Measurements from ENCODE around the gene CT47C1. TPM values are rescaled to one million over a fixed set of nuclear protein-coding genes. Genes with fewer than 3 reads are reported as not detected.
"Not testable (repeated sequence)": the region's sequence is repeated elsewhere in the genome, so short reads cannot be mapped to it uniquely, and the experiment has no call there.

CT47C1 gene
- not detected in 2 replicates for total RNA-seq

- Mint-ChIP-seq H3K4me1 (ENCODE audit: low read depth) (no peaks in the 10 kb centered on the region), H3K36me3 (ENCODE audit: low read depth) (no peaks in the 10 kb centered on the region), H3K27ac (no peak within 1 kb of the TSS), H3K9me3 (no peaks in the 10 kb centered on the region), H3K4me3 (ENCODE audit: low read depth) (no peak within 1 kb of the TSS), H3K27me3 (ENCODE audit: low read depth) (no peaks in the 10 kb centered on the region)
- DNase-seq (ENCODE audit: low spot score) = no peak
- intact Hi-C loops (cut with micrococcal nuclease) = no loop called here
These were observed at the start of gene CT47C1 for GRCh38 chrX:119072744-119073143. CT47C1 (plus strand) TSS chrX:119072993; CDS start chrX:119073226, 233 bp downstream.

- no peaks in the 10 kb centered on the region for H3K36me3 Mint-ChIP-seq (ENCODE audit: low read depth)
- no peak overlapping the region for H3K27ac Mint-ChIP-seq
- no peak for DNase-seq (ENCODE audit: low spot score)
- H3K4me1 Mint-ChIP-seq (ENCODE audit: low read depth) = no peaks in the 10 kb centered on the region
- intact Hi-C loops (cut with micrococcal nuclease) = no loop called here
- no peak overlapping the region for H3K4me3 Mint-ChIP-seq (ENCODE audit: low read depth)
- H3K27me3 Mint-ChIP-seq (ENCODE audit: low read depth) = no peaks in the 10 kb centered on the region
- no peaks in the 10 kb centered on the region for H3K9me3 Mint-ChIP-seq
These were observed 46.9 kb upstream of the CT47C1 start for GRCh38 chrX:119025900-119026299.

- DNase-seq (ENCODE audit: low spot score); H3K27ac Mint-ChIP-seq; H3K9me3 Mint-ChIP-seq; H3K4me1 Mint-ChIP-seq (ENCODE audit: low read depth); H3K36me3 Mint-ChIP-seq (ENCODE audit: low read depth); intact Hi-C loops (cut with micrococcal nuclease); H3K27me3 Mint-ChIP-seq (ENCODE audit: low read depth); H3K4me3 Mint-ChIP-seq (ENCODE audit: low read depth): not testable (repeated sequence)
These were observed 46.4 kb upstream of the CT47C1 start for GRCh38 chrX:119026344-119026743.

GRCh38 chrX:119027960-119028732, 44.6 kb upstream of the CT47C1 start:
- H3K27me3 Mint-ChIP-seq (ENCODE audit: low read depth); H3K4me3 Mint-ChIP-seq (ENCODE audit: low read depth); H3K9me3 Mint-ChIP-seq; DNase-seq (ENCODE audit: low spot score); intact Hi-C loops (cut with micrococcal nuclease); H3K36me3 Mint-ChIP-seq (ENCODE audit: low read depth); H3K27ac Mint-ChIP-seq; H3K4me1 Mint-ChIP-seq (ENCODE audit: low read depth): not testable (repeated sequence)

GRCh38 chrX:119028733-119029330, 44.0 kb upstream of the CT47C1 start:
- H3K36me3 Mint-ChIP-seq (ENCODE audit: low read depth) = no peaks in the 10 kb centered on the region
- no peaks in the 10 kb centered on the region for H3K27me3 Mint-ChIP-seq (ENCODE audit: low read depth)
- no peak overlapping the region for H3K4me3 Mint-ChIP-seq (ENCODE audit: low read depth)
- no peak for DNase-seq (ENCODE audit: low spot score)
- H3K27ac Mint-ChIP-seq = no peak overlapping the region
- H3K9me3 Mint-ChIP-seq = no peaks in the 10 kb centered on the region
- H3K4me1 Mint-ChIP-seq (ENCODE audit: low read depth) = no peaks in the 10 kb centered on the region
- intact Hi-C loops (cut with micrococcal nuclease) = no loop called here

GRCh38 chrX:119029656-119030055, 43.1 kb upstream of the CT47C1 start:
- intact Hi-C loops (cut with micrococcal nuclease); H3K4me1 Mint-ChIP-seq (ENCODE audit: low read depth); H3K27ac Mint-ChIP-seq; H3K4me3 Mint-ChIP-seq (ENCODE audit: low read depth); H3K9me3 Mint-ChIP-seq; DNase-seq (ENCODE audit: low spot score); H3K36me3 Mint-ChIP-seq (ENCODE audit: low read depth); H3K27me3 Mint-ChIP-seq (ENCODE audit: low read depth): not testable (repeated sequence)

GRCh38 chrX:119030990-119031389, 41.8 kb upstream of the CT47C1 start:
- Mint-ChIP-seq H3K4me1 (ENCODE audit: low read depth) (no peaks in the 10 kb centered on the region), H3K27me3 (ENCODE audit: low read depth) (no peaks in the 10 kb centered on the region), H3K4me3 (ENCODE audit: low read depth) (no peak overlapping the region), H3K9me3 (no peaks in the 10 kb centered on the region), H3K27ac (no peak overlapping the region), H3K36me3 (ENCODE audit: low read depth) (no peaks in the 10 kb centered on the region)
- intact Hi-C loops (cut with micrococcal nuclease) = no loop called here
- DNase-seq (ENCODE audit: low spot score) = no peak

GRCh38 chrX:119036107-119037029, 36.4 kb upstream of the CT47C1 start:
- Mint-ChIP-seq H3K27ac (no peak overlapping the region), H3K4me1 (ENCODE audit: low read depth) (no peaks in the 10 kb centered on the region)

GRCh38 chrX:119040432-119040831, 32.4 kb upstream of the CT47C1 start:
- H3K36me3 Mint-ChIP-seq (ENCODE audit: low read depth) = no peaks in the 10 kb centered on the region
- H3K27me3 Mint-ChIP-seq (ENCODE audit: low read depth) = no peaks in the 10 kb centered on the region
- intact Hi-C loops (cut with micrococcal nuclease) = no loop called here
- H3K9me3 Mint-ChIP-seq = no peaks in the 10 kb centered on the region
- H3K4me3 Mint-ChIP-seq (ENCODE audit: low read depth) = no peak overlapping the region
- DNase-seq (ENCODE audit: low spot score) = no peak
- no peak overlapping the region for H3K27ac Mint-ChIP-seq
- no peaks in the 10 kb centered on the region for H3K4me1 Mint-ChIP-seq (ENCODE audit: low read depth)

More at GRCh38 chrX:119036107-119037029, 36.4 kb upstream of the CT47C1 start:
- DNase-seq (ENCODE audit: low spot score) = no peak
- intact Hi-C loops (cut with micrococcal nuclease) = no loop called here
- Mint-ChIP-seq H3K9me3 (no peaks in the 10 kb centered on the region), H3K4me3 (ENCODE audit: low read depth) (no peak overlapping the region), H3K27me3 (ENCODE audit: low read depth) (no peaks in the 10 kb centered on the region), H3K36me3 (ENCODE audit: low read depth) (no peaks in the 10 kb centered on the region)

- DNase-seq (ENCODE audit: low spot score) = no peak
- Mint-ChIP-seq H3K27ac (no peak overlapping the region), H3K4me1 (ENCODE audit: low read depth) (no peaks in the 10 kb centered on the region), H3K4me3 (ENCODE audit: low read depth) (no peak overlapping the region), H3K27me3 (ENCODE audit: low read depth) (no peaks in the 10 kb centered on the region), H3K36me3 (ENCODE audit: low read depth) (no peaks in the 10 kb centered on the region), H3K9me3 (no peaks in the 10 kb centered on the region)
- intact Hi-C loops (cut with micrococcal nuclease) = no loop called here
These were observed 31.6 kb upstream of the CT47C1 start for GRCh38 chrX:119041175-119041574.

GRCh38 chrX:119042040-119042439, 30.8 kb upstream of the CT47C1 start:
- no peaks in the 10 kb centered on the region for H3K9me3 Mint-ChIP-seq
- intact Hi-C loops (cut with micrococcal nuclease) = no loop called here
- peaks cover 3% of the 10 kb centered on the region for H3K27me3 Mint-ChIP-seq (ENCODE audit: low read depth)
- no peak for DNase-seq (ENCODE audit: low spot score)
- H3K4me3 Mint-ChIP-seq (ENCODE audit: low read depth) = no peak overlapping the region
- H3K4me1 Mint-ChIP-seq (ENCODE audit: low read depth) = no peaks in the 10 kb centered on the region
- no peak overlapping the region for H3K27ac Mint-ChIP-seq
- H3K36me3 Mint-ChIP-seq (ENCODE audit: low read depth) = no peaks in the 10 kb centered on the region

GRCh38 chrX:119042996-119043395, 29.8 kb upstream of the CT47C1 start:
- DNase-seq (ENCODE audit: low spot score) = no peak
- Mint-ChIP-seq H3K9me3 (no peaks in the 10 kb centered on the region), H3K27me3 (ENCODE audit: low read depth) (peaks cover 4% of the 10 kb centered on the region), H3K4me3 (ENCODE audit: low read depth) (no peak overlapping the region), H3K27ac (no peak overlapping the region), H3K4me1 (ENCODE audit: low read depth) (no peaks in the 10 kb centered on the region), H3K36me3 (ENCODE audit: low read depth) (no peaks in the 10 kb centered on the region)
- intact Hi-C loops (cut with micrococcal nuclease) = no loop called here

- intact Hi-C loops (cut with micrococcal nuclease) = no loop called here
- no peak overlapping the region for H3K27ac Mint-ChIP-seq
- H3K4me3 Mint-ChIP-seq (ENCODE audit: low read depth) = no peak overlapping the region
- no peaks in the 10 kb centered on the region for H3K9me3 Mint-ChIP-seq
- H3K27me3 Mint-ChIP-seq (ENCODE audit: low read depth) = peaks cover 13% of the 10 kb centered on the region
- H3K4me1 Mint-ChIP-seq (ENCODE audit: low read depth) = no peaks in the 10 kb centered on the region
- no peaks in the 10 kb centered on the region for H3K36me3 Mint-ChIP-seq (ENCODE audit: low read depth)
- DNase-seq (ENCODE audit: low spot score) = no peak
These were observed 26.9 kb upstream of the CT47C1 start for GRCh38 chrX:119045884-119046283.

All from activated T-helper 2 cell treated with anti-CD3 and anti-CD28 coated beads, Interferon-gamma antibody, Interleukin-2, Interleukin-4, amounts not matched to agents 10 μg/mL and 5 μg/mL and 100 μg/mL, durations not matched to agents 14 hours and 24 hours and 36 hours (primary cell).